Activated CD4-positive, CD25-positive, alpha-beta regulatory T cell (primary cell): ENCODE measurements around the gene PEX5L.
"Not testable (repeated sequence)": the region's sequence is repeated elsewhere in the genome, so short reads cannot be mapped to it uniquely, and the experiment has no call there.

ENCODE experiments used
- DNase-seq, 4 experiments: peaks; one replicate each; lab custom pipeline; 2025; lab: John Stamatoyannopoulos, UW

PEX5L gene

GRCh38 chr3:180011927-180012326 lies 24.8 kb downstream of the PEX5L start:
- DNase-seq: no peak

DNA sequence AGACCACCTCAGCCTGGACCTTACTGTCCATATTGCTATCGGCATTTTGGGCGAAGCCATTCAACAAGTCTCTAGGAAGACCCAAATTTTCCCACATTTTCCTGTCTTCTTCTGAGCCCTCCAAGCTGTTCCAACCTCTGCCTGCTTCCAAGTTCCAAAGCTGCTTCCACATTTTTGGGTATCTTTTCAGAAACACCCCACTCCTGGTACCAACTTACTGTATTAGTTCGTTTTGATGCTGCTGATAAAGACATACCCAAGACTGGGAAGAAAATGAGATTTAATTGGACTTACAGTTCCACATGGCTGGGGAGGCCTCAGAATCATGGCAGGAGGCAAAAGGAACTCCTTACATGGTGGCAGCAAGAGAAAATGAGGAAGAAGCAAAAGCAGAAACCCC lies 28.4 kb downstream of the PEX5L start:
- not testable (repeated sequence) for DNase-seq

DNA sequence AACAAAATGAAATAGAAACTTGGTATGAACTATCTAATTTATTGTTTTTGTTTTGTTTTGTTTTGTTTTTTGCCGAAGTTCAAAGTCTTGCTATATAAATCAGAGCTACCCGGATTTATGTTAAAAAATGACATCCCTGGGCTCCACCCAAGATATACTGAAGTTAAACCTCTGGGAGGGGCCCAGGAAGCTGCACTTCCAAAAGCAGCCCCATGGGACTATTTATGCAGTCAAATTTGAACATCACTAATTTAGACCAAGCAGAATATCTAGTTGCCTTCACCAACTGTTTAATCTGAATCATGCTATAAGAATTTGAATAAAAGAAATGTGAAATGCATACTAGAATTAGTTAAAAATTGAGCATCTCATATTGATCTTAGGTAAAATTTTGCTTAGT lies 32.2 kb downstream of the PEX5L start:
- DNase-seq: no peak

GRCh38 chr3:180002006-180002405 lies 34.7 kb downstream of the PEX5L start:
- no peak for DNase-seq

DNA sequence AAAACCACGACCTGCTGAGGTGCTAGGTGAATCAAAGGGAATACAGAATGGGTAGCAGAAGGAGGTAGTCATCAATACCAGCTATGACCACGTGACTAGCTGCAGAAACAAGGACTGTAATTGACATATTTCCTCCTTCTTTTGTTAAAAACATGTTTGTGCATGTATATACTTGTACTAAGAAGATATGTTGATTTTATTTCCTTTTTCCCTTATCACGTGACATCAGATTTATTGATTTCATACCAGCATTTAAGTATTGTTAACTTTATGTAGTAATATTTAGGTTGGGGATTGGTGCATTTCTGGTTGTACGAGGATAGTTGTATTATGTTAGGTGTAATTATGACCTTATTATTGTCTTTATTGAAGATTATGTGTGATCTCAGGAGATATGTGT lies 36.2 kb downstream of the PEX5L start:
- DNase-seq: no peak

GRCh38 chr3:179995406-179995805 lies 41.3 kb downstream of the PEX5L start:
- DNase-seq: no peak

DNA sequence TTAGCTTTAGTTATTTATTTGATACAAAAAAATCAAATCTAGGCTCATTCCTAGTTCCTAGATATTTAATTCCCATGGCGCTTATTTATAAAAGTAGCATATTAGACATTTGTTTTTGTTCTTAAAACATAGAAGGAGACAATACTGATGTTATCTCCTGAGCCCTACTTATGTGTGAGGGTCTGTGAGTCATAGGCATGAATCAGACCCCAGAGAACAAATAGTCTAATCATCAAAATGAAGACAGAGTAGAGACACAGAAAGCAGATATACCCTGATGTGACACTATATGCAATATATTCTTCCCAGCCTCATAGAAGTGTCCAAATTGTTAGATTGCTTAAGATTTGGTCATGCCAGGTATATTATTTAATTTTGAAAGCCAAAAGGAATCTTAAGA lies 44.9 kb downstream of the PEX5L start:
- no peak for DNase-seq

- DNase-seq: no peak
These were observed 45.6 kb downstream of the PEX5L start for GRCh38 chr3:179991104-179991503.

GRCh38 chr3:179981646-179982045 lies 55.1 kb downstream of the PEX5L start:
- DNase-seq: no peak

GRCh38 chr3:179977356-179977755 lies 59.4 kb downstream of the PEX5L start:
- no peak for DNase-seq

- DNase-seq: no peak
These were observed 62.8 kb downstream of the PEX5L start for GRCh38 chr3:179973931-179974361.

DNA sequence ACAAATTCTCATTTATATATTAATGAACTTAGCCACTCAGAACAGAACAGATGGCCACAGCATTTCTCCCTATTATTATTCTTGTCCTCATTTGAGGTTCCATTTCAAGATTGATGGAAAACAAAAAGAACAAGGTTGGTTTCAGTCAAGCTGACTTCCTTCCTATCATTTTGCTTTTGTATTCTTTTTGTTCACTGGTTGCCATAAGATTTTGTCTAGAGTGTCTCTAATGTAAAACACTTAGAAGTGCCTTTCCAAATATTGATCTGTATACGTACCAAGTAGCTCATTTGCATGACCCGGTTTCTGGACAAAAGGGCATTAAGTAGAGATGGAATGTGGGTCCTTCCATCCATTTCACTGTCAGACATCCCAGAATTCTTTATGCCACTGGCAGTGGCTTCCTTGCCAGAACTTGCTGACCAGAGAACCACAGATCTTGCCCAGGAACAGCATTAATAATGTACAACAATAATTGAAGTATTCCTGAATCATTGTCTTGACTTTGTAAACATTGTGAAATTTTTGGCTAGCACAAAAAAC lies 63.8 kb downstream of the PEX5L start:
- no peak for DNase-seq

GRCh38 chr3:179971280-179971679 lies 65.5 kb downstream of the PEX5L start:
- DNase-seq: no peak

- no peak for DNase-seq
These were observed 66.0 kb downstream of the PEX5L start for GRCh38 chr3:179970746-179971145.

DNA sequence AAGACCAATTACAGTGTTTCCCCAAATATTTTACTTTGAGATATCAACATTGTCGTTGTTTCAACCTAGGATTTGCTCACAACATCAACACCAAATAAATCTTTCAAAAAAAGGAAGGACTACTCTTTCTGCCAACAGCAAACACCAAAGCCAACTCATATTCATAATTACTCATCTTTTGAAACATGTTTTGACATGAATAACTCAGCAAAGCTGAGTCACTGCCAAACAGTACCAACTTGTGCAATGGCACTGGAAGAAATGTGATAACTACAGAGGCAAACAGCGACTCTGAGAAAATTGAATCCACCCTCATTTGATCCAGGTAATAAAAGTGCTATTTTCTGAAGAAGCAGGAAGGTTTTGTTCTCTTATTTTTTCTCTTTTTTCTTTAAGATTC lies 67.2 kb downstream of the PEX5L start:
- no peak for DNase-seq

DNA sequence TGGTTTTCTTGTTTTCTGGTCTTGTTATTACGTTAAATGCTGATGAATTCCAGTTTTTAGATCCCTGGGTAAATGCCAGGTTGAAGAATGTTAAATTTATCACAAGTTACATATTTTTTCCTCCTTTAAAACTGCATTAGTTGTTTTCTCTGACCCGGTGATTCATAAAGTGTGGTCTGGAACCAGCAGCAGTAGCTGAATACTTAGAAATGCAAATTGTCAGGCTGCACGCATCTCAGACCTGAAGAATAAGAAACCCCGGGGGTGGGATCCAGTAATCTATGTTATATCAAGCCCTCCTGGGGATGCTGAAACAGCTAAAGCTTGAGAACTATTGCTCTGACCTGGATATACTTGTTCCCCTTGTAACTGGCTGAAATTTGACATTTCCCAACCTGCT lies 69.1 kb downstream of the PEX5L start:
- no peak for DNase-seq

DNA sequence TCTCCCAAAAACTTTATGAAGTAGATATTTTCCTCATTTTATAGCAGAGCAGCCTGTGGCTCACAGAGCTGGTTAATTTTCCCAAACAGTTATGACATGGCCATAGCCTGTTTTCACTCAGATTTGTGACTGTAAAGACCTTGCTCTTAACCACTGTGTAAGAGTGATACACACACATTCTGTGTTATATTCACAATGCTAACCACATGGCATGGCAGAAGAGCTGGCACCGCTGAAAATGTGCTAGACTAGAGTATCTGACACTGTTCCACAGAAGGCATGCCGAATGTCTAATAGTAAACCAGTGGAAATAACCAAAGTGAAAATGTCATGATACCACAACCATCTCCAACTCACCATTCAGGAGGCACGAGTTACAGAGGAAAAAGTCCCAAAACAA lies 71.8 kb downstream of the PEX5L start:
- no peak for DNase-seq

DNA sequence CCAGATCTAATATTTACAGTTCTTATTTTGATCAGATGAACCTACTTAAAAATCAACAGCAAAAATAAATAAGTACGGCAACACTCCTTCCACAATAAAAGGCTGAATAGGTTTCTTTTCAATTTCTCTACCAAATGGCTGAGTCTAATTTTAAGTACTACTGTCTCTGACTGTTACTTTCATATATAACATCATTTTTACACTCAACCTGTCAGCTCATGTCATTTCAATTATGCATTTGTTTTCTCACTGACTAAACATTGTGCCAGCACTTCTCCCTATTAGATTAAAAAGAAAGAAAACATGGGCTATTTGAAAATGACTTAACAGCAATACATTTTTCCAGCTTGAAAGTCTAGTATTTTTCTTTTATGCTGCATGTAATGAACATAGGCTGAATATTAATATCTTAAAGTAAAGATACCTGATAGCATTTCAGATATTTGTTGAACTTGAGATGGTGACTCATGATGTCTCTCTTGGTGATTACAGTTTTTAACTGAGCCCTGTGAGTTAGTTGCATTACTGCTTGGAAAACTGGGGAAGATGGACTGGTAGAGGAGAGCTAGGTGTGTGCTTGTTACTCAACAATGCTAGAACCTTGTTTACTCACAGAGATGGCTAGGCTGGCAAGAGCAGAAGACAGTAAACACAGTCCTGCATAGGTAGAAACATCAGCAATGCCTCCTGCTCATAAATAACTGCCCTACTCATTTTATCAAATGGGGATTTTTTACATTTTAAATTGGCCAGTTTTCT lies 73.9 kb downstream of the PEX5L start:
- DNase-seq: no peak

GRCh38 chr3:179961703-179962078 lies 75.0 kb downstream of the PEX5L start:
- DNase-seq: no peak

- no peak for DNase-seq
These were observed 75.5 kb downstream of the PEX5L start for GRCh38 chr3:179961071-179961702.

DNA sequence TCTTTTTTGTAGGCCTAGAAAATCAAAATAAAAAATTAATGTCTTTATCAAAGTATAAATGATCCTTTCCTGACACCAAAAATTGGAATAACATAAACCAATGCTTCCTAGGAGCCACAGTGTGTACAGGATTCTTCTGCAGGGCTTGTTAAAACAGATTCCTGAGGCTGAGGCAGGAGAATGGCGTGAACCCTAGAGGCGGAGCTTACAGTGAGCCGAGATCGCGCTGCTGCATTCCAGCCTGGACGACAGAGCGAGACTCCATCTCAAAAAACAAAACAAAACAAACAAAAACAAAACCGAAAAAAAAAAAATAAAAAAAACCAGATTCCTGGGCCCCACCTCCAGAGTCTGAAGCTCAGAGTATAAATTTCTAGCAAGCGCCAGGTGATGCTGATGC lies 78.0 kb downstream of the PEX5L start:
- DNase-seq: no peak

DNA sequence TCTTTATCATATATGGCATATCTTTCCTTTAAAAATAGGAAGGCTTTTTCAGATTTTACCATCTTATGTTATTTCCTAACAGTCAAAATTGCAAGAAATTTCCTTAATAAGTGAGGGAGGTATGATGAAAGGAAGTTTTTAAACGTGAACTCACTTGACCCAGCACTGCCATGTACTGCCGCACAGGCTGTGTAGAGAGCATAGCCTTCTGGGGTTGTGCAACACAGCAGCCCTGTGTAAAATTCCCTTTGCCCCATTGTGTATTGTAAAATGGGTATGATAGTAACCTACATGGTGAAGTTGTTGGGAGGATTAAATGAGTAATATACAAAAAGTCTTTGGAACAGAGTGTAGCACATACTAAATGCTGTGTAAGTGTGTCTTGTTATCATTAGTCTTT lies 78.6 kb downstream of the PEX5L start:
- no peak for DNase-seq

- no peak for DNase-seq
These were observed 79.4 kb downstream of the PEX5L start for GRCh38 chr3:179957264-179957845.
